ENCODE results near the gene SLC7A1.

DNA sequence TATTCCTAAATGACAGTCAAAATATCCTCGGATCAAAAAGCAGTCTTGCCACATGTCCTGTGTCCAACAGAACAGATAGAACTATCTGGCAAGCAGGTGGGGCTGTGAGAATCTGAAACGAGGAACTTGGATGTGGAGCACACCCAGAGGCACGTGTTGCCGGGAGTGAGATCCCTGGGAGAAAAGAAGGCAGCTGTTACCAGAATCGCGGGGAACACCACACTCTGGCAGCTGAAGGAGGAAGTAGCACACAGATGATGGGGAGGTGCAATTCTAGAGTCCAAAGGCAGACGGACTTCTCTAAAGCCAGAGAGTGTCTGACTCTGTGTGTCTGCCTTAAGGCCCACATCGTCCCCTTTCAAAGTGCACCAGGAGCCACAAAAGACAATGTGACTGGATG lies 22.3 kb downstream of the SLC7A1 start:
- TF ChIP-seq, protein P1, sequence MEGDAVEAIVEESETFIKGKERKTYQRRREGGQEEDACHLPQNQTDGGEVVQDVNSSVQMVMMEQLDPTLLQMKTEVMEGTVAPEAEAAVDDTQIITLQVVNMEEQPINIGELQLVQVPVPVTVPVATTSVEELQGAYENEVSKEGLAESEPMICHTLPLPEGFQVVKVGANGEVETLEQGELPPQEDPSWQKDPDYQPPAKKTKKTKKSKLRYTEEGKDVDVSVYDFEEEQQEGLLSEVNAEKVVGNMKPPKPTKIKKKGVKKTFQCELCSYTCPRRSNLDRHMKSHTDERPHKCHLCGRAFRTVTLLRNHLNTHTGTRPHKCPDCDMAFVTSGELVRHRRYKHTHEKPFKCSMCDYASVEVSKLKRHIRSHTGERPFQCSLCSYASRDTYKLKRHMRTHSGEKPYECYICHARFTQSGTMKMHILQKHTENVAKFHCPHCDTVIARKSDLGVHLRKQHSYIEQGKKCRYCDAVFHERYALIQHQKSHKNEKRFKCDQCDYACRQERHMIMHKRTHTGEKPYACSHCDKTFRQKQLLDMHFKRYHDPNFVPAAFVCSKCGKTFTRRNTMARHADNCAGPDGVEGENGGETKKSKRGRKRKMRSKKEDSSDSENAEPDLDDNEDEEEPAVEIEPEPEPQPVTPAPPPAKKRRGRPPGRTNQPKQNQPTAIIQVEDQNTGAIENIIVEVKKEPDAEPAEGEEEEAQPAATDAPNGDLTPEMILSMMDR (conservative IDR thresholded peaks at IDR 0.05; ENCODE audit: low read depth in 2 of 2) = no peak
- TF ChIP-seq, protein P2, sequence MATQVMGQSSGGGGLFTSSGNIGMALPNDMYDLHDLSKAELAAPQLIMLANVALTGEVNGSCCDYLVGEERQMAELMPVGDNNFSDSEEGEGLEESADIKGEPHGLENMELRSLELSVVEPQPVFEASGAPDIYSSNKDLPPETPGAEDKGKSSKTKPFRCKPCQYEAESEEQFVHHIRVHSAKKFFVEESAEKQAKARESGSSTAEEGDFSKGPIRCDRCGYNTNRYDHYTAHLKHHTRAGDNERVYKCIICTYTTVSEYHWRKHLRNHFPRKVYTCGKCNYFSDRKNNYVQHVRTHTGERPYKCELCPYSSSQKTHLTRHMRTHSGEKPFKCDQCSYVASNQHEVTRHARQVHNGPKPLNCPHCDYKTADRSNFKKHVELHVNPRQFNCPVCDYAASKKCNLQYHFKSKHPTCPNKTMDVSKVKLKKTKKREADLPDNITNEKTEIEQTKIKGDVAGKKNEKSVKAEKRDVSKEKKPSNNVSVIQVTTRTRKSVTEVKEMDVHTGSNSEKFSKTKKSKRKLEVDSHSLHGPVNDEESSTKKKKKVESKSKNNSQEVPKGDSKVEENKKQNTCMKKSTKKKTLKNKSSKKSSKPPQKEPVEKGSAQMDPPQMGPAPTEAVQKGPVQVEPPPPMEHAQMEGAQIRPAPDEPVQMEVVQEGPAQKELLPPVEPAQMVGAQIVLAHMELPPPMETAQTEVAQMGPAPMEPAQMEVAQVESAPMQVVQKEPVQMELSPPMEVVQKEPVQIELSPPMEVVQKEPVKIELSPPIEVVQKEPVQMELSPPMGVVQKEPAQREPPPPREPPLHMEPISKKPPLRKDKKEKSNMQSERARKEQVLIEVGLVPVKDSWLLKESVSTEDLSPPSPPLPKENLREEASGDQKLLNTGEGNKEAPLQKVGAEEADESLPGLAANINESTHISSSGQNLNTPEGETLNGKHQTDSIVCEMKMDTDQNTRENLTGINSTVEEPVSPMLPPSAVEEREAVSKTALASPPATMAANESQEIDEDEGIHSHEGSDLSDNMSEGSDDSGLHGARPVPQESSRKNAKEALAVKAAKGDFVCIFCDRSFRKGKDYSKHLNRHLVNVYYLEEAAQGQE (IDR thresholded peaks at IDR 0.05; ENCODE audit: unreplicated experiment) = no peak
- TF ChIP-seq JUNB (IDR thresholded peaks at IDR 0.05; ENCODE audit: unreplicated experiment) = no peak
- TF ChIP-seq EZH2 (IDR thresholded peaks at IDR 0.05; ENCODE audit: low read depth, unreplicated experiment) = no peak
